Esophagus muscularis mucosa (tissue), 4 donors: ENCODE results near the gene KLHL1.

Experiments
- CTCF ChIP-seq, 3 experiments: fragments of 200-600 bp in 2 of 3; fragments of 450-650 bp in 1 of 3; sonication (generic) in 2 of 3; IDR thresholded peaks; one replicate each; pipeline ENCODE4 v1.5.1; 2017 to 2019; ENCODE audit warnings: antibody characterized with exemption in 3 of 3, mild to moderate bottlenecking in 2 of 3, moderate library complexity in 1 of 3
- EP300 ChIP-seq: sonication (generic); formaldehyde crosslinking; IDR thresholded peaks from one replicate; pipeline ENCODE4 v1.6.1; 2017; ENCODE audit warnings: antibody characterized with exemption
- POLR2A ChIP-seq: fragments of 450-650 bp; IDR thresholded peaks from one replicate; pipeline ENCODE4 v1.6.1; 2017; ENCODE audit warnings: antibody characterized with exemption, moderate library complexity, mild to moderate bottlenecking, low read depth

GRCh38 chr13:69761581-69761980 lies 346.7 kb downstream of the KLHL1 start:
- no peak for TF ChIP-seq CTCF (IDR thresholded peaks at IDR 0.05)
- no peak for TF ChIP-seq POLR2A
- TF ChIP-seq EP300, result no peak
